GM18526 (cell line): ENCODE measurements around the gene ADGRD1.

ENCODE experiments used
- POLR2A ChIP-seq: IDR thresholded peaks from 3 replicates; pipeline ENCODE4 v1.6.1; 2011; ENCODE audit not compliant: insufficient read length; ENCODE audit errors: extremely low read depth

ADGRD1 gene

DNA sequence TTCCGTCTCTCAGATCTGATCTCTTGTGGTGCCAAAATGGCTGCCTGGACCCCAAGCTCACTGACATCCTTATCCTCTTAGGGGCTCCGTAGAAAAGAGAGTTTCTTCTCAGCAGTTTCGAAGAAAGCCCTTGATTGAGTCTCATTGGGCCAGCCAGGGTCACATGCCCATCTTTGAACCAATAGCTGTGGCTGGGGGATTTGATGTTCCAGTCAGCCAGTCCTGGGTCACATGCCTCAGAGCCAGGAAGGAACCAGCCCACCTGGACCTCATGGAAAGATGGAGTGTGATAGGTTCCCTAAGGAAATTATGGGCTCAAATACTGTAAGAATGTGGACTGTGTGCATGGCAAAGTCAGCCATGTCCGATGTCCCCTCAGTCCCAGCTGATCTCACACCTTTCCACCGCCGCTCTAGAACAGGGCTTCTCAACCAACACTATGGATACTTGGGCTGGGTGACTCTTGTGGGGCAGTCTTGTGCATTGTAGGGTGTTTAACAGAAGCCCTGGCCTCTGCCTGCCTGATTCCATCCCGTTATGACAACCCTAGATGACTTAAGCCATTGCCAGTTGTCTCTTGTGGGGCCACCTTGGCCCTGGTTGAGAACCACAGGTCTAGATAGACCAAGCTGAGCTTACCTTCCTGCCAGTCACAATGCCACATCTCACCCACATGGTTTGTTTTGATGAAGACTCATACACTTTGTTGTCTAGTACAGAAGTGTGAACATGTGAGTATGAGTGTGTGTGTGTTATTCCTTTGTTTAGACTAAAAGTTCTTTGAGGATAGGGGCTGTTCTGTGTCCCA lies 163.9 kb downstream of the ADGRD1 start:
- TF ChIP-seq POLR2A, result no peak

DNA sequence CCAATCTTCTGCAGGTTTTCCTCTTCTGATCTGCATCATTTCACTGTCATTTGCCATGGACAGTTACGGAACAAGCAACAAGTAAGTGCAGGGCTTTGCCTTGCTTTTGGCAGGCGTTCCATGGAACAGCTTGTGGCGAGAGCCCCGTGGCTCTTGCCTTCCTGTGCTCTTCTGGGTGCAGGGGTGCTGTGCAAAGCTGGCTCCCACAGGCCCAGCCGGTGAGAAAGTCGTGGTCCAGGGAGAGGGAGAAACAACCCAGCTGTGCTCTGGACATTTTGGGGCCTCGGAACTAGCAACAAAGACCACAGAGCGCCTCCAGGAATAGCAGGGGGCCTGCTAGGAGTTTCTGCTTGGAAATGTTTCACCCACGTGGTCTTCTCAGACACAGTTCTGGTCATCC lies 164.7 kb downstream of the ADGRD1 start:
- no peak for TF ChIP-seq POLR2A

DNA sequence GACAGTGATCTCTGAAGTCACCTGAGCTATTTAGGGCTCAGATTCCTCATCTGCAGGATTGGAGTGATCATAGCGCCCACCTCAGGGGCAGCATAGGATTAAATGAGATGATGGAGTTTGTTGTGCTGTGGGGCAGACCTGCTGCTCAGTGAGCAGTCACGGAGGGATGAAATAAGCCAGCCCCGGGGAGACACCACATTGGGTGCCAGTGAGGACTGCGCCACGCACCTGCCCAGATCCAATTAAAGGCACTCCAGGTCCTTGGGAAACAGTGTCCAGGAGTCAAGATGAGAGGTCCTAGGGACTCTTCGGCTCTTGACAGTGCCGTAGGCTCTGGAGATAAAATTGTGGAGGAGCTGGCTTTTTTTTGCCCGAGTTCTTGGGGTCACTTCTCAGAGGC lies 166.2 kb downstream of the ADGRD1 start:
- no peak for TF ChIP-seq POLR2A

DNA sequence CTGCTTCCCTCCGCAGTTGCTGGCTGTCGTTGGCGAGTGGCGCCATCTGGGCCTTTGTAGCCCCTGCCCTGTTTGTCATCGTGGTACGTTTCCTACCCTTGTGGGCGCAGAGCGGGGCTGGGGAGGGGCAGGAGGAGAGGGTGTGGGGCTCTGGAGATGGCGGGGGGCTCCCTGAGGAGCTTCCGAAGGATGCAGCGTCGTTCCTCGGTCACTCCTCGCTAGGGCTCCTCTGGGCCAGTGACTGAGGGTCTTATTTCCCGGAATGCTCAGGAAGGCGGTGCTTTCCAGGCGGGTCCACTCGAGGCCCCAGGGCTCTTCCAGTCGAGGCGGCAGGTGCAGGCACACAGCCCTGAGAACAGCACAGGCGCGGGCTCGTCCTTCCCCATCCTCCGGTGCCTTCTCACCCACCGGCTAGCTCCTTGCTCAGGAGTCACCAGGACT lies 167.1 kb downstream of the ADGRD1 start:
- TF ChIP-seq POLR2A, result no peak

DNA sequence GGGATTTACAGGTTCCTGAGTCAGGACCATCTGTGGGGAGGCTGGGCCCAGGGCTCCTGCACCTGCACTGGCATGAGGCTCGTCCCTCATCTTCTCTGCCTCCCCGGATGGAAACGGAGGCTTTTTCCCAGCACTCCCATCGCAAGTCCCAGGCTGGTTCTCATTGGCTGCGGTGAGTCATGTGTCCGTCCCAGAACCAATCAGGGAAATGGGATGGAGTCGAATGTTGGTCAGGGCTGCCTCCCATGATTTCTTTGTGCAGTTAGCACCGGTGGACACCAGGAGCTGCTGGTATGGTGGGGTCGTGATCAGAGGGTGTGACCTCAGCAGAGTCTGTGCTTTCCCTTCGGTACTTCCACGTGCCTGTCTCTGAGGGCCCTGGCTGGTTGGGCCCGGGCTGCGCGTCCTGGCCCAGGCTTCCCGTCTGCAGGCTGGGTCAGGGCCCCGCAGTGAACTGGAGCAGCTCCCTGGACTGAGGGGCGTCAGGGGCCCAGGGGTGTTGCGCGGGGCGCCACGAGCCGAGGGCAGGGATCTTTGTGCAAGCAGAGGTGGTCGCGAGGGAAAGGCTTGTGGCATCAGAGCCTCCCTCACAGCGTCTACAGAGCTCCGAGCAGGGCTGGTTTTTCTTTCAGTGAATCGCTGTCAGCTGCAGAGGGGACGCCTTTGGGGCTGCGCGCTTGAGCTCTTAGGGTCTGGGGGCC lies 168.1 kb downstream of the ADGRD1 start:
- TF ChIP-seq POLR2A, result no peak

DNA sequence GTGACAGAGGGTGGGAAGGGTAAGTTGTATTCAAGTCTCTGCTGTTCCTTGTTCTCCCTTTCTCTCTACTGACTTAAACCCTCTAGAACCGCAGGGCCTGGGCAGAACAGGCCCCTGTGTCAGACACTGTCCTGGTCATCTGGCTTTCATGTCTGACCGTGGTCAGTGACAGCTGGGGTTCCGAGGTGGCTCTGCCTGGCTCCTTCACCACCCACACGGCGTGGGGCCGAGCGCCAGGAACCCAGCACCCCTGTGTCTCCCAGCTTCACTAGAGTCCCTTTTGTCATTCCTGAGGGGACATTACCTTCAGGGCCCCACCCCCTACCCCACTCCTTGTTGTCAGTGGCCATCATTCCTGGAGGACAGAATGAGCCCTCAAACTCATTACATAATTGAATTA lies 168.9 kb downstream of the ADGRD1 start:
- TF ChIP-seq POLR2A, result no peak

DNA sequence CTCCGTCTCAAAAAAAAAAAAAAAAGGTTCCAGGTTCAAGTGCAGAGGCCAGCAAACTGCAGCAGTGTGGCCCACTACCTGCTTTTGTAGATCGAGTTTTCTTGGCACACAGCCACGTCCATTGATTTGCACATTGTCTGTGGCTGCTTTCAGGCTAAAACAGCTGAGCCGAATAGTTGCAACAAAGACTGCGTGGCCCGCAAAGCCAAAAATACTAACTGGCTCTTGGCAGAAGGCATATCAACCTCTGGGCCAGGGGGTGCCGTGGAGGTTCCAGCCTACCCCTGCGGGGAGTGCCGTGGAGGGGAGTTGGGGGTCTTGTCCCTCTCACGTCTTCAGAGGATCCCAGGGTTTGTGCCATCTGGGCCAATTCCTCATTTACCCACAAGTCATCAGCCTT lies 170.1 kb downstream of the ADGRD1 start:
- no peak for TF ChIP-seq POLR2A

DNA sequence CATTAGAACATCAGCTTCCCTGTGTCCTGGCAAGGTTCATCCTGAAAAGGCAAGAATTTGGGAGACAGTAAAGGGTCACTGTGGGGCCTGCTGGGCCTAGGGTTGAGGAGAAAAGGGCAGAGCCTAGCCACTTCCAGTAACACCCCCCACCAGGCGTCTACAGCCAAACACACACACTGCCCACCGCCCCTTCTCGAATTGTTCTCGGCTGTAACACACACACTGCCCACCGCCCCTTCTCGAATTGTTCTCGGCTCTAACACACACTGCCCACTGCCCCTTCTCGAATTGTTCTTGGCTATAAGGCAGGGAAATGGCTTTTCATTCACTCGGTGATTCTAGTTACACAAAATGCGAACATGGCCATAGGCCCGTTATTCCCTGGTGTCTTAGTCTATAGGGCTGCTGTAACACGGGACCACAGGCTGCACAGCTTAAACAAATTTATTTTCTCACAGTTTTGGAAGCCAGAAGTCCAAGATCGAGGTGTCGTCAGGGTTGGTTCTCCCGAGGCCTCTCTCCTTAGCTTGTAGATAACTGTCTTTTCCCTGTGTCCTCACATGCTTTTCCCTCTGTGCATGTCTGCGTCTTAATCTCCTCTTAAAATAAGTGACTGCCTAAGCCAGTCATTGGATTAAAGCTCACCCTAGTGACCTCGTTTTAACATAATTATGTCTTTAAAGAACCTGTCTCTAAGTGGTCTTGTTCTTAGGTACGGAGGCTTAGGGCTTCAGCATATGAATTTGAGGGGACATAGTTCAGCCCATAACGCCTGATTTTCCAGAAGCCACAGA lies 171.0 kb downstream of the ADGRD1 start:
- no peak for TF ChIP-seq POLR2A

DNA sequence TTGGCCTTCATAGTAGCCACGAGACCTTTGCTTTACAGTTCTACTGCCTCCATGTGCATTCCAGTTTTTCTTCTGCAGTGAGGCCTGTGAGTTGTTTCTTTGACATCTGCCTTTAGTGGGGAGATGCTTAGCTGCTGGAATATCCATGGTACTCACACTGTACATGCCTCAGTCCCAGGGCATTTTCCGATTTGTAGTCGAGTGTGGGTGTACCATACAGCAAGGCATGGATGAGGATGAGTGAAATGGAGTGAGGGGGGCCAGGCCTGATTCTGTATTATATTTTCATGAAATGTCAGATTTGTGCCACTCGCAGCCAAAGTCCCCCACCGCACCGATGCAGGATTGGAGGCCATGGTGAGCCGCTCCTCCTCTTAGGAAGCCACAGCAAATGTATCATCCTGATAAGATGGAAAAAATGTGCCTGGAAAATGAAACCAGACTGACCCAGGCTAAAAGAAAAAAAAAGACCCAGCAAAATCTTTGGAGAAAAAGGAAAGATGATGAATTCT lies 173.0 kb downstream of the ADGRD1 start:
- no peak for TF ChIP-seq POLR2A

DNA sequence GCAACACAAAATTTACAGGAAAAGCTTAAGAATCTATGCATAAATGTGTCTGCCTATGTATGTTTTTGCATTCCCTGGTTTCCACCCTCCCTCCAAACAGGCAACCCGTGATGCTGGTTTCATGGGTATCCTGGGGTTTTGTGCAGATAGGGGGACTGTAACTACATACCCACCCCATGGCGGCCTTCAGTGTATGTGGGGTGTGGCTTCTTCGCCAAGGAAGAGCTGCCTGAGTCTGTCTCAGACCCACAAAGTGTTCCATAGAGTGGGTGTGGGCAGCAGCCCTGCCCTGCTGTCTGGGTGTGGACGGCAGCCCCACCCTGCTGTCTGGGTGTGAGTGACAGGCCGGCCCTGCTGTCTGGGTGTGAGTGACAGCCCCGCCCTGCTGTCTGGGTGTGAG lies 174.8 kb downstream of the ADGRD1 start:
- TF ChIP-seq POLR2A, result no peak

DNA sequence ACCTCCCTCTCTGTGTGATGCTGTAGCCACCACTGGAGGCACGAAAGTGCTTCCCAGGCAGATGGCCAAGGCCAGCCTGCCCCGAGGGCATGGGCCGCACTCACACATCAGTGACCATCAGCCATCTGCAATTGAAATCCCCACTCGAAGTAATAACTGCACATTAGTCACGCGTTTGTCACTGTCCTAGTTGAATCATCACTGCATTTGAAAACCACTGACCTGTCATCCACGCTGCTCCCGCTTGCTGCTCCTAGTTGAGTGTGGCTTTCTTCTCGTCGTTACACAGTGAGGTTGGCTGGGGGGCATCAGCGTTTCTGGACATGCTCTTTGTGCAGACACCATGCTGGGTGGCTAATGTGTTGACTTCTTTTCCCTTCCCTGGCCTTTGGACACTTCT lies 176.1 kb downstream of the ADGRD1 start:
- no peak for TF ChIP-seq POLR2A

DNA sequence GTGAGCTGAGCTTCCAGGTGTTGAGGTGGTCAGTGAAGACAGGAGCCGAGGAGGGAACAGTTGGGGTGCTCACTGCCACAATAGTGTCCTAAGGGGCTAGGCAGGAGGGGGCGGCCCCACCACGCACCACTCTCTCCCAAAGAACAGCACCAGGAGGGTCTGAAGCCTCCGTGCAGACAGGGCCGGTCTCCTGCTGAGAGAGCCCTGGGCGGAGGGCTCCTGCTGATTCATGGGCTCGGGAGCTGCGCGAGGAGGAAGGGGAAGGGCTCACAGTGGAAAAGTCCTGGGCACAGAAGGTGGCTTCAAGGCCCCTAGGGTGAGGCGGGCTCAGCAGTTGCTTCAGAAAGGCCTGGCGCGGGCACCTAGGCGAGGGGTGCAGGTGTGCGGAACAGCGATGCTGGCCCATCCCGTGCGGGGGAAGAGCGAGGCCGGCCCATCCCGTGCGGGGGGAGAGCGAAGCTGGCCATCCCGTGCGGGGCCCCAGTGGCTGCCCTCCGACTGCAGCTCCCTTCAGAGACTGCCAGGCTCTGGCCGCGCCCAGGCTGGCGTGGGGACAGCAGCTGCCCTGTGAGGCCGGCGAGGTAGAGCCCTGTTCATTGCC lies 176.7 kb downstream of the ADGRD1 start:
- no peak for TF ChIP-seq POLR2A

DNA sequence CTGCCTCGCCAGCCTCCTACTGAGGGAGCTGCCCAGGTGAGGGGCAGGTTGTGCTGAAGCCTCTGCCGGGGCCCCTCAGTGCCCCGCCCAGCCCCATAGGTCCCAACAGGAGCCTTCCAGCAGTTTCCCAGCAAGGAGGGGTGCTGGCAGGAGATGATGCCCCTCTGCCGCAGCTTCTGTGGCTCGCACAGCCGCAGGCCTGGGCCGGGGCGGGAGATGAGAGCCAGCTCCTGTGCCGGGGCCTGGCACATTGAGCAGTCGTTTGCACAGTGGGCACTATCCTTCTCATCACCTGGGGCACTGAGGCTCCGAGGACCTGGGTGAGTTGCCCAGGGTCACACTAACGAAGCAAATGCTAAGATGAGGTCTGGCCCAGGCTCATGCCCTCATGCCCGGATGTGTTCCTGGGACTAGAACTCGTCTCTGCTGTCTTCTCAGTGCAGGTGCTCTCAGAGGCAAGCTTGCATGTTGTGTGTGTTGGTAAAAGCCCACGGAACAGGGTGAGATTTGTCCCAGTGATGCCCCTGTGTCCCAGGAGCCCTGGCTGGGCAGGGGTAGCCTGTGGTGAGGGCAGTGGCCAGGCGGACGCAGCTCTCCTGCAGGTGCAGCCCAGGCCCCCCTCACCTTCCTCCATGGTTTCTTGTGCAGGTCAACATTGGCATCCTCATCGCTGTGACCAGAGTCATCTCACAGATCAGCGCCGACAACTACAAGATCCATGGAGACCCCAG lies 177.5 kb downstream of the ADGRD1 start:
- TF ChIP-seq POLR2A, result no peak

DNA sequence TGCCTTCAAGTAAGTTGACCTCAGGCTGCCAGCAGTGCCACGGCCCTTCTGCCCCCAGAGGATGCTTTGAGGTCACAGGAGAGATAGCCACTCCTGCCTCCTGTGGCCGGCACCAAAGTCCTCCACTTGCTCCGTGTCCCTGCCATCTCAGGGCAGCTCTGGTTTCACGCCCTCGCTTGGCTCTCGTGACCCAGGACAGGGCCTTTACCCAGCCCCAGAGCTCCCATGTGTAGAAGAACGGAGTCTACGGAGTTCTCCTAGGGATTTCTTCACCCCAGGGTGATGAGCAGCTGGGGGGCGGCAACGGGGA lies 178.1 kb downstream of the ADGRD1 start:
- no peak for TF ChIP-seq POLR2A
